IPS-NIHi7 (cell line): Measurements from ENCODE around the gene ADAMTS9.

Experiments
- DNase-seq: peaks from one replicate; pipeline ENCODE4 v3.0.0; 2012; ENCODE audit warnings: mixed read lengths; ENCODE audit errors: extremely low spot score

Gene ADAMTS9, protein sequence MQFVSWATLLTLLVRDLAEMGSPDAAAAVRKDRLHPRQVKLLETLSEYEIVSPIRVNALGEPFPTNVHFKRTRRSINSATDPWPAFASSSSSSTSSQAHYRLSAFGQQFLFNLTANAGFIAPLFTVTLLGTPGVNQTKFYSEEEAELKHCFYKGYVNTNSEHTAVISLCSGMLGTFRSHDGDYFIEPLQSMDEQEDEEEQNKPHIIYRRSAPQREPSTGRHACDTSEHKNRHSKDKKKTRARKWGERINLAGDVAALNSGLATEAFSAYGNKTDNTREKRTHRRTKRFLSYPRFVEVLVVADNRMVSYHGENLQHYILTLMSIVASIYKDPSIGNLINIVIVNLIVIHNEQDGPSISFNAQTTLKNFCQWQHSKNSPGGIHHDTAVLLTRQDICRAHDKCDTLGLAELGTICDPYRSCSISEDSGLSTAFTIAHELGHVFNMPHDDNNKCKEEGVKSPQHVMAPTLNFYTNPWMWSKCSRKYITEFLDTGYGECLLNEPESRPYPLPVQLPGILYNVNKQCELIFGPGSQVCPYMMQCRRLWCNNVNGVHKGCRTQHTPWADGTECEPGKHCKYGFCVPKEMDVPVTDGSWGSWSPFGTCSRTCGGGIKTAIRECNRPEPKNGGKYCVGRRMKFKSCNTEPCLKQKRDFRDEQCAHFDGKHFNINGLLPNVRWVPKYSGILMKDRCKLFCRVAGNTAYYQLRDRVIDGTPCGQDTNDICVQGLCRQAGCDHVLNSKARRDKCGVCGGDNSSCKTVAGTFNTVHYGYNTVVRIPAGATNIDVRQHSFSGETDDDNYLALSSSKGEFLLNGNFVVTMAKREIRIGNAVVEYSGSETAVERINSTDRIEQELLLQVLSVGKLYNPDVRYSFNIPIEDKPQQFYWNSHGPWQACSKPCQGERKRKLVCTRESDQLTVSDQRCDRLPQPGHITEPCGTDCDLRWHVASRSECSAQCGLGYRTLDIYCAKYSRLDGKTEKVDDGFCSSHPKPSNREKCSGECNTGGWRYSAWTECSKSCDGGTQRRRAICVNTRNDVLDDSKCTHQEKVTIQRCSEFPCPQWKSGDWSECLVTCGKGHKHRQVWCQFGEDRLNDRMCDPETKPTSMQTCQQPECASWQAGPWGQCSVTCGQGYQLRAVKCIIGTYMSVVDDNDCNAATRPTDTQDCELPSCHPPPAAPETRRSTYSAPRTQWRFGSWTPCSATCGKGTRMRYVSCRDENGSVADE (N-terminal part only)

DNA sequence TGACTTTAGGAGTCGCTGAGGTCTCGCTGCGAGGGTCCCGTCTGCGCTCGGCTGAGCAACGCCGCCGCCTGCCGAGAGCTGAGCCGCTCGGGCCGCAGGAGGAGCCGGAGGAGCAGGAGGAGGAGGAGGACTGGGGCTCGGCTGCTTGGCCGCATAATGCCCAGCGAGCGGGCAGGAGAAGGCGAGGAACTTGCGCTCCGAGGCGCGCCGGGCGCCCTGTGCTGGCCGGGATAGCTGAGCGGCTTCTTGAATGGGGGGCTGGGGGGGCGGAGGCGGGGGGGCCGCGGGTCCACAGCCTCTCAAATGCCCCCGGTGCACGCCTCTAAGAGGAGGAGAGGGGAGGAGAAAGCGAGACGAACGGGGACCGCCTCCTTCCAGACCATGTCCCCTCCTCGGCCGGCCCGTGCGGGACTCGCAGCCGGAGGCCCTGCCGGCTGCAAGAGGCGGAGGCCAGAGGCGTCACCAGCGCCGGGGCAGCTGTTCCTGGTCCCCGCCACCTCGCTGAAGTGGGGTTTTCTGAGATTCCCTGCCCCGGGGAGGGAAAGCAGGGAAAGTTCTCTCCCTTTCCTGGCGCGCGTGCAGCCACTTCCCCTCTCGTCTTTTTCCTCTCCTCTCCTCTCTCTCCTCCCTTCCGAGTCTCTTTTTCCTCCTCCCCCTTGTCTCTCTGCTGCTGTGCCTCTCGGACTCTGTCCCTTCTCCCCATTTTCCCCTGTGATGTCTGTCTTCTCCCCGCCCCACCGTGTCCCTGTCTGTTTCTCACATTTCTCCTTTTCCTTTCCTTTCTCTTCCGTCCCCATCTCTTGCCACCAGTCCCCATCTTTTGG, at the start of gene ADAMTS9:
Gene ADAMTS9 (minus strand): TSS at position 220 of the 824 bp plus-strand sequence. CDS start 343 bp downstream, outside the sequence.
- DNase-seq = peak; percentile 58

DNA sequence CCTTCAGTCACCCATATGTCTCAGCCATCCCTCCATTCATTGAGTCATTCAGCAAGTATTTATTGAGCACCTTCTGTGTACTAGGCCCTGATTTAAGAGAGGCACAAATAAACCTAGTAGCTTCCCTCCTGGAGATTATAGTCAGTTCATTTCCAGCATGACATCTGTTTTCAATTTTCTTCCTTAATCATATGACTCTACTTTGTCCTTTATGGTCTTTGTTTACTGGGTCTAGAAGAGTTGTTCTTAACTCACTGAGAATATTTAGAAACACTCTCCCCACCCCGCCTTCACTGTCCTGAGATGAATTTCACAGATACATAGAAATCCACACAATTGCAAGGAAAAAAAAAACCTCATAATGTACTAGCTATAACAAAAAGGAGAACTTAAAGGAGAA, 44.8 kb upstream of the ADAMTS9 start:
- DNase-seq = no peak

DNA sequence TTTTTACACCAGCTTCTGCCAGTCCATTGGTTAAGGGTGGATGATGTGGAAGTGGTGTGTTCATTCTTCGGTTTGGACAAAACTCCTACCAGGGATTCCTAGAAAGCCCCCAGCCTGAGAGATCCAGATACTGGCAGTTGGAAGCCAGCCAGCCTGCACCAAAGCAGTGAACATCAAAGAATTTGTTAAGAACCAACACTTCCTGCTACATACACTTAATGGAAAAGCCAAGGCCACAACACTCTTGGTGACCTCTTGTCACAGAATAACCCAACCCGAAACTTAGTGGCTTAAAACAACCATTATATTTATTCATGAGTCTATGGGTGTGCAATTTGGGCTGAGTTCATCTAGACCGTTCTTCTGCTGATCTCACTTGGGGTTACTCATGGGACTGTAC, 42.9 kb upstream of the ADAMTS9 start:
- no peak for DNase-seq

DNA sequence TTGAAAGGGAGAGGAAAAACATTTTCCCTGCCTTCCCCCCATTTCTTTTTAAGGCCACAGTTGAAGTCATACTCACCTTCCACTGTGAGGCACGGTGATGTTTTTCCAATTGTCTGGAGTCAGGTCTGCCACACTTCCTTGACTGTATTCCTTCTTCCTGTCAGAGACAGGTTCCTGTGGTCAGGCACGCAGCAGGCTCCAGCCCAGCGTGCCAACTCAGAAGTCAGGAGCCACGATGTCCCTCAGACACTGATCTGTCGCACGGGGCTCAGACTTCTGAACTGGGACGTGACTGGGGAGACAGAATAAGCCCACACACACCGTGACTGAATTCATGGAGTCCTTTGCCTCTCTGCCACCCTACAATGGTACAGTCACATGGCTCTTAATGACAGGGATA, 41.2 kb upstream of the ADAMTS9 start:
- DNase-seq = no peak

DNA sequence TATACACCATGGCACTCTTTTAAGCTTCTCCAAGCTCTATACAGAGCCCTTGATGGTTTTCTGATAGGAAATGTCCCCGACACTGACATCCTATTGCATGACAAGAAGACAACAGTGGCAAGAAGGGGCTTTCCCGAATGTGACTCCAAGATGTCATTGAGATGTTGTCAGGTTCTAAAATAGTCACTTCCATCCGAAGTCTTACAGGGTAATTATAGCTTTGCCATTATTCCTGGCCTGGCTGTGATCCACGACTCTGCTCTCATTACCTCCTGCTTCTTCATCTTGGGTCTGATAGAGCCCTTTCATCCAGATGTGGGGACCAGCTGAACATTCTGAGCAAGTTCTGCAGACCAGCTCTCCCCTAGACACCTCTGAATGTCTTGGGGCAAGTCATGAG, 40.6 kb upstream of the ADAMTS9 start:
- no peak for DNase-seq

DNA sequence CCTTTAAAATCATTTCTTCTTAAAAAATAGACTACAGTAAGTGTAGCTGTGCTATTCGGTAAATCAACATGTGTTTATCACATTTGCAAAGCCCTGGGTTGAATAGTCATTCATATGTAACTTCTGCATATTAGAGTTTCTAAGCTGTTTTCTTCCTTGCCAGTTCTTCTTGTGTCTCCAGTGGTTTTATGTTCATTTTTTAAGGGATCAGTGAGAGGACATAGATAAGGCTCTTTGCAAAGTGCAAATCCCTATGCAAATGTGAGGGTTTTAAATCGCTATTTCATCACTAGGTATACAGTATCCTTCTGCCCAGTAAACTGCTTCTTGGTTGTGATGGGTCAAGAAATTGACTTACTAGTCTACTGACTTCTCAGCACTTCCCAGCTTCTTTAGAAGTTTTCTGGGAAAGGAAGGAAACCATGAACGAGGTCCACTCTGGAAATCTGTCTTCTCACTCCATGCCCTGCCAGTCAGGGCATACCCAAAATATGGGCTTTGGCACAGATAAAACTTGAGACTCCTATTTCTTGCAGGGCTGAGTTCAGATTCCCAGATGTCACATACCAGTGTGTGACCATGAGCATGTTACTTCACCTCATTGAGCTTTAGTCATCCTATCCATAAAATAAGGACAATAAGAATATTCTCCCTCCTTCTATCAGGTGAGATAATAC, 38.8 kb upstream of the ADAMTS9 start:
- no peak for DNase-seq

DNA sequence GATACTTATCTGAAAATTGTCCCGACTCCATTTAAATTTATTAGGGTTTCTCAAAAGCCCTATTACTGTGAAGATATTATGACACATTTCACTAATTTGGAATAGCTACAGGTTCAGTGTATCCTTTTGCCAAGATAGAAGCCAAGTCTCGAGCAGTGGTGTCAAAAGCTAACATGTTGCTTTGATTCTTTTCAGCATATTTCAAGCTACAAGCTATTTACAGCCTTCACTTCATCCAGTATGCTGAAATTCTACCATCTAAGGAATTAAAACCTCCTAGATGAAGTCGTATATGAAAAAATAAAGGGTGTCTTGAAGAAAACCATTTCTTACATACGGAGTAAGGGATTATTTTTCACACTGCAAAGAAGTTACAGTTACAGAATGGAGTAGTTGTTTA, 31.2 kb upstream of the ADAMTS9 start:
- DNase-seq = no peak

DNA sequence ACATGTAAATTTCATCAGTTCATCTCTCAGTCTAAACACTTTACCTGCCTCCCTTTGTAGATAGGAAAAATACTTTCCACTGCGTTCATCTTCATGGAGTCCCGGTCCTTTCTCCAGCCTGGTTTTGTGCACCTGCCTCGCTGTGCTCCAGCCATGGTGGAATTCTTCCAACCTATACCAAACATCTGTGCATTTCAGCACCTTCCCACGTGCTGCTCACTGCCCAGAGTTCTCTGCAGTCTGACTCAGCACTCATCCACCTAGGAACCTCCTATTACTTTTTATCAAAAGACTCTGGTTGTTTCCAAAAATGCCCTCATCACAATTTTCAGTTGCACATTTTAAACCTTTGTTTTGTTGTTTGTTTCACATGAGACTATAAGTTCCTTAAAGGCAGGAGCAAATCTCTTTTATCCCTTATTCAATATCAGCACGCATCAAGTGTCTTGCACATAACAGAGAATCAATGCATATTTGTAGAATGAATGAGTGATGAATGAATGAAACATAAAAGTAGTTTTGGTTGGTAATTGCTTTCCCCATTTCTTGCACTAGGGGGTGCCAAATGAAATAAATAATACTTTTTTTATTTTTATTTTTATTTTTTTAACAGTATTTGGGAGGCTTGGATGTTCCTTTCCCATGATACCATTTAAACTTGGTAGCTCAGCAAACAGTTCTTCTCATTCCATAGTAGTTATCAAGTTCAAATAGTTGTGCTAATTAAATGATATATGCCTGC, 30.2 kb upstream of the ADAMTS9 start:
- no peak for DNase-seq

DNA sequence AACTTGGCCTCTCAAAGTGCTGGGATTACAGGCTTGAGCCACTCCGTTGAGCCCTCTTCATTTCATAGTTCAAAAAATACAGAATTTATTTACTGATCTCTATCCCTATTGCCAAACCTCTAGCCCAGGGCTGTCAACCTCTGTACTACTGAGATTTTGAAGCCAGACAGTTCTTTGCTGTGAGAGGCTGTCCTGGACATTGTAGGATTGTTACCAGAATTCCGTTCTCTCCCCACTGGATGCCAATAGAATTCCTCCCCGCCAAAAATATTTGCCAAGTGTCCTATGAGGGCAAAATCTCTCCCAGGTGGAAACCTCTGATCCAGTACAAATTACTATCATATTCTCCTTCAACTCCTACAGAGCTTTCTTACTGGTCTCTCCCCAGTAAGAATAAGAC, 29.6 kb upstream of the ADAMTS9 start:
- DNase-seq = no peak

DNA sequence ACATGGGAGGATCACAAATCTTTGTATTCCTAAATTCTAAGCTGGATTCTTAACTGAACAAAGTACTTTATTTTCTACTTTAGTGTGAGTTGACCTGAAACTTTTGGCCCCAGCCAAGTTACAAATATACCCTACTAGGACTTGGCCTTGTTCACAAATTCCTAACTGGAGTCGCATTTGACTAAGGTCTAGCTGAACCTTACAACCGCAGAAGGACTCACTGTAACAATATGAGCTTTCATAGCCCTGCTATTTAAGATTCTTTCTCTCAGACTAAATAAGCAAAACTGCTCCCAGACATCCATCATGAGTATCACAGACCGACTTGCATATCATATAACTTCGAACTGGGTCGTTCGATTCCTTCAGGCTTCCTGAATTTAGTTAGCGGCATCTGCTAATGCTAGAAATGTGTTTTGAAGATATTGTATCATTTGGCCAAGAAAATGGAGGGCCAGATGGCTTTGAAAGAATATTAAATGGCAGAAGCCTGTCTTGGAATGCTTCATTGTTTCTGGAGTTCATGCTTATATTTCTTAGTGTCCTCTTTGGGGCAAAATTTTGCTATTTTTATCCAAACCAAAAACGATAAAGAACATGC, 28.4 kb upstream of the ADAMTS9 start:
- no peak for DNase-seq

DNA sequence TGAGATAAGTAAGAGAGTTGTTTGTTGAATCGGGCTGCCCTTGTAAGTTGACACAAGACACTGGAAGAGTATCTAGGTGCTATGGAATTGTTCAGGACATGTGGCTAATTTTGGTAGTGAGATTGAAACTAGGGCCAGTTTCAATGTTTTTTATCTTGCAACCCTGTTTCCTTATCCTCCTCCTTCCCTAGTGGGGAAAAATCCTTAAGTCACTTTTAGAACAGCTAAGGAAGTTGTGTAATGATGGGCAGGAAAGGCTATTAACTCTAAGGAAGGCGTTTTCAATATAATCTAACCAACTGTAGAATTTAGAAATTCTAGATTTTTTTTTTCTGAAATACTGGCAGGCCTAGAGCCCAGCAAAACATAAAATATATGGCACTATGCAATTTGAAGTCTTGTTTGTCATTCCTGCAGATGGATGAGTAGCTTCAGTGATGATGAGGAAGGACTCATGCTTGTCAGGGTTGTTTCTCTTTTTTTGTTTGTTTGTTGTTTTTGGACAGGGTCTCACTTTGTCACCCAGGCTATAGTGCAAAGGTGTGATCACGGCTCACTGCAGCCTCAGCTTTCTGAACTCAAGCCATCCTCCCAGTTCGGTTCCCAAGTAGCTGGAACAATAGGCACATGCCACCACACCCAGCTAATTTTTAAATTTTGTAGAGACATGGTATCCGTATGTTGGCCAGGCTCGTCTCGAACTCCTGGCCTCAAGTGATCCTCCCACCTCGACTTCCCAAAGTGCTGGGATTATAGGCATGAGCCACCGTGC, 27.6 kb upstream of the ADAMTS9 start:
- no peak for DNase-seq

DNA sequence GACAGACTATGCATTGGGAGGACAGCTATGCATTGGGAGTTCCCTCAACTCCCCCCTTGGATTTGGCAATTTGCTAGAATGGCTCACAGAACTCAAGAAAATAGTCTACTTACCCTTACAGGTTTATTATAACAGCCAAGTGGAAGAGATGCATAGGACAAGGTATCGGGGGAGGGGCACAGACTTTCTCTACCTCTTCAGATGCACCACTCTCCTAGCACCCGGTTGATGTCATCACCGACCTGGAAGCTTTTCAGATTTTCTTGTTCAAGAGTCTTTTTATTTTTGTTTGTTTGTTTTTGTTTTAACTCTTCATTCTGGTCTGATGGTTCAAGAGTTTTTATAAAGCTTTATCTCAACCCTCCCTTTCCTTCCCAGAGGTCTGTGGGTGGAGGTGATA, 20.7 kb upstream of the ADAMTS9 start:
- DNase-seq = no peak

DNA sequence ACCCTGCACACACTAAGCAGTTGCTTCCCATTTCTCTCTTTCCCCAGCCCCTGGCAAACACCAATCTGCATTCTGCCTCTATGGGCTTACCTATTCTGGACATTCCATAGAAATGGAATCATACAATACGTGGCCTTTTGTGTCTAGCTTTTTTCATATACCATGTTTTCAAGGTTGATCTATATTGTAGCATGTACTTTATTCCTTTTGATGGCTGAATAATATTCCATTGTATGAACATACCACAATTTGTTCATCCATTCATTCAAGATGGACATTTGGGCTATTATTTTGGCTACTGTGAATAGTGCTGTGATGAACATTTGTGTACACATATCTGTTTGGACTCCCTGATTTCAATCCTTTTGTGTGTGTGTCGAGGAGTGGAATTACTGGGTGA, 18.1 kb upstream of the ADAMTS9 start:
- DNase-seq = no peak

DNA sequence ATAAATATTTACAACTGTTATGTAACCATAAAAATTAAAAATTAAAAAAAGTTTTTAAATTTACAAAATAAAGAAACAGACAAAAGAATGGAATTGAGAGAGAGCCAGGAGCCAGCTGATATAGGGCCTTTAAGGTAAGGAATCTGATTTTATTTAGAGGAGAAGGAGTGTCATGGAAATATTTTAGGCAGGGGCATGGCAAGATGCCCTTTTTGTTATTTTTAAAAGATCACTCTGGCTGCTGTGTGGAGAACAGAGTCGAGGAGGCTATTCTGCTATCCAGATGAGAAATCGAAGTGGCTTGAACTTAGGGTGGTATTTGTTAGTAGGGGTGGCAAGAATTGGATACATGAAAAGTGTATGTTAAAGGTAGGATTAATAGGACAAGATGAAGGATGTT, 9.1 kb upstream of the ADAMTS9 start:
- DNase-seq = no peak

DNA sequence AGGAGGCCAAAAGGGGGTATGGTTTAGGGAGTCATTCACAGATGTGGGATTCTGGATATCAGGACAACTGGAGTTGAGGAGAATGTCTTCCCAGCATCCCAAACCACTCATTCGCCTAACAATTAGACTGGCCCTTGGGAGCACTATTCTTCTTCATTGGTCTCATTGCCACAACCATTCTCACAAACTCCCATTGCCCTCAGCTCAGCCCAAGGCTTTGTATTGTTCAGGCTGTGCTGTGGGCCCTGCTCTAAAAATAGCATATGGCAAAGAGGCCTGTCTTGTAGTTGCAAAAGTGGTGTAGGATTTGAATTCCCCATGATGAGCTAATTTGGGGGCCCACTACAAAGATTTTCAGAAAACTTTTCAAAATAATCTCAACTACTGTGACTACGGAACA, 6.3 kb upstream of the ADAMTS9 start:
- DNase-seq = no peak

DNA sequence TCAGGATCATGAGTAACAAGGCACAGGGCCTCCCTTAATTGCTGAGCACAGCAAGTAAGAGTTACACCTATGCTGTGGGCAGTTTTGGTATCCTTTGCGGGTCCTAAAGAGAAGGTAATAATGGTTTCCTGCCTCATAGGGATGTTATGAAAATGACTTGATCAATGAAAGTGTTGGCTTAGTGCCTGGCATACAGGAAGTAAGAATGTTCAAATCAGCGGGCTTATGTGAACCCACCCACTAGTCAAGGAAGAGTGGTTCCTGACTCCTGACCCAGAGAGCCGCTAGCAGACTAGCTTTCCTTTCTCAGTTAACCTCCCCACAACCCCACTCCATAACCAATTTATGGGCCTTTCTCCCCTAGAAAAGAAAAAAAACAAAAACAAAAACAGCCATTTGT, 5.2 kb upstream of the ADAMTS9 start:
- DNase-seq = no peak

DNA sequence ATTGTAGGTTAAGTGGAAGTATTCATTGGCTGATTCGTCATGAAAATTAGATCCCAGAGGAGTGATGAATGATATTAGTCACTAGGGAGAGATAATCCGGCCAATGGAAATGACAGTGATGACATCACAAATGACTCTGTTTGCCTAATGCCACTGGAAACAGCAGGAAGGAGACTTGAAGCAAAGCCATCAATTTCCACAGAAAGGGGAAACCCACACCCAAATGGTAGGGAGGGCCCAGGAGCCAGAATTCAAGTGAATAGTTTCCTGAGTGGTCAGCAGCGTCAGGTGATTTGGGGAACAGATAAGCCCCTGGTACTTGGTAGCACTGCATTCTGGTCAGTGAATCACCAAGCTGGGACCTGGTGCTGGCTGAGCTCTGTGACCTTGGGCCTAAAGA, 3.3 kb upstream of the ADAMTS9 start:
- no peak for DNase-seq

DNA sequence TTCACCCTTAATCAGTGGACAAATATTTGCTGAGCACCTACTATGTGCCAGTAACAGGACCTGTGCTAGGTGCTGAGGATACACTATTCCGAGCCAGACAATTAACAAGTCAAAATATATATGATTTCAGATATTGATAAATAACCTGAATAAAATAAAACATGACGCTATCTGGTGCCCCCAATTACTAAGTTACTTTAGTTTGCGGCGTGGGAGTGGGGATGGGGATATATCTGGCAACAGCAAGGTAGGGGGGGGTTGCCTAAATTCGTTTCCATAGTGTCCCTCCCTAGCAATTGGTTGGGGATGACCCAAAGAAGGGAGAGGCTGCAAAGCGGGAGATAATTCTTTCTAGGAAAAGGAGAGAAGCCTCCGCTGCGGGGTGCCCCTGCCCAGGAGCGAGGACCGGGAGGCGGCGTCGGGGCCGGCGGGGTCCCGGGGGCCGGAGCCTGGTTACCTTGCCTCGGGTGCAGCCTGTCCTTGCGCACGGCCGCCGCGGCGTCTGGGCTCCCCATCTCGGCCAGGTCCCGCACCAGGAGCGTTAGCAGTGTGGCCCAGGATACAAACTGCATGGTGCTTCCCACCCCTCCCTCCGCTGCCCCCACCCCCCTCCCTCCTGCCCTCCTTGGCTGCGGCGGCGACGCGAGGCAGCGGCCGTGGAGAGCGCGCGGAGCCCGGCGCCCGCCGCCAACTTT, 567 bp downstream of the ADAMTS9 start:
- no peak for DNase-seq
